RWPE2 (cell line): Measurements from ENCODE around the gene SLC25A25.

ENCODE experiments used
- ATAC-seq: fragments of 200-7000 bp; cut with Tn5 transposase; 3 replicates; pipeline ENCODE4 v1.9.1; 2021; ENCODE audit warnings: low read depth
- DNase-seq: peaks from one replicate; pipeline ENCODE4 v3.0.0-alpha.2; 2020; ENCODE audit warnings: low spot score
- H3K27ac ChIP-seq: fragments of 450-650 bp; 2 replicates; pipeline ENCODE4 v1.5.1; 2017; ENCODE audit warnings: mild to moderate bottlenecking; ENCODE audit not compliant: poor library complexity, severe bottlenecking
- H3K27me3 ChIP-seq: fragments of 250-450 bp; sonication (Bioruptor Pico); 2 replicates; pipeline ENCODE4 v1.5.1; 2021; ENCODE audit warnings: mild to moderate bottlenecking, moderate library complexity; ENCODE audit not compliant: insufficient read depth, poor library complexity, severe bottlenecking
- H3K36me3 ChIP-seq: fragments of 250-450 bp; sonication (Bioruptor Pico); 2 replicates; pipeline ENCODE4 v1.5.1; 2020; ENCODE audit warnings: low read depth, mild to moderate bottlenecking, moderate library complexity
- H3K4me1 ChIP-seq: fragments of 250-450 bp; sonication (Bioruptor Pico); 2 replicates; pipeline ENCODE4 v1.5.1; 2021; ENCODE audit warnings: mild to moderate bottlenecking, moderate library complexity; ENCODE audit not compliant: insufficient read depth, poor library complexity, severe bottlenecking
- H3K4me3 ChIP-seq: fragments of 250-450 bp; sonication (Bioruptor Pico); 2 replicates; pipeline ENCODE4 v1.5.1; 2021; ENCODE audit warnings: mild to moderate bottlenecking, moderate library complexity; ENCODE audit not compliant: severe bottlenecking
- H3K9me3 ChIP-seq: fragments of 250-450 bp; sonication (Bioruptor Pico); 2 replicates; pipeline ENCODE4 v1.5.1; 2021; ENCODE audit warnings: mild to moderate bottlenecking, moderate library complexity; ENCODE audit not compliant: severe bottlenecking
- TF ChIP-seq, protein P1 (sequence below): fragments of 450-650 bp; IDR thresholded peaks from one replicate; pipeline ENCODE4 v1.5.1; 2017; ENCODE audit warnings: mild to moderate bottlenecking, moderate library complexity; ENCODE audit not compliant: poor library complexity, severe bottlenecking

The SLC25A25 gene

DNA sequence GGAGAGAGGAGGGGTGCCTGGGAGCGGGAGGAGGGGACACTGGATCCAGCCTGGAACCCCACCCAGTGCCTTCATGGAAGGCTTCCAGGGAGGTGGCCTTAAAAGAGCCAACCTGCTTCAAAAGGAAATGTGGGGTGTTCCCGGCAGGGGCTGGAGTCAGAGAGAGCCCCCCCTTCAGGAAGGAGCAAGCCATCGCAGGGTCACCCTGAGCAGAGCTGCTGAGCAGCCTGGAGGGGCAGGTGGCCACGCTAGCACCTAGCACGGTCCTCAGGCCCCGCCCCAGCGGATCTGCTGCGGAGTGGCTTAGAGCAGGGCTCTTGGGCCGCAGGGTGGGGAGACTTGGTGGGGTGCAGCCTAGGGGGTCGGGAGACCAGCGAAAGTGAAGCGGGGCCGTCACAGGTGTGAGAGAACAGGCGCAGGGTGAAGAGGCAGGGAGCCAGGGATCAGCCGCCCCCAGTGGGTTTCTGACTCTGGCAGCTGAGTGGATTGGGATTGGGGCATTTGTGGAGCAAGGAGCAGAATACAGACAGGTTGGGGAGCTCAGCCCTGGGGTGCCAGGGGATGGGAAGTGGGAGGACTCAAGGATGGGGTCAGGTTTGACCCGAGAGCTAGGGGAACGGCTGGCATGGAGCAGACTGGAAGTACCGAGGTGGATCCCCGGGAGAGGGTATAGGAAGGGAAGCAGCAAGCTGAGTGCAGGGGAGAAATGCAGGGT, 82.7 kb downstream of the SLC25A25 start:
- peak; percentile 62 for DNase-seq
- H3K27me3 ChIP-seq = no peaks in the 10 kb centered on the region
- H3K27ac ChIP-seq = no peak overlapping the region
- no peak overlapping the region for H3K4me3 ChIP-seq
- no peaks in the 10 kb centered on the region for H3K9me3 ChIP-seq
- H3K4me1 ChIP-seq = peaks cover 16% of the 10 kb centered on the region
- no peaks in the 10 kb centered on the region for H3K36me3 ChIP-seq
- ATAC-seq = no peak
- TF ChIP-seq, protein P1, sequence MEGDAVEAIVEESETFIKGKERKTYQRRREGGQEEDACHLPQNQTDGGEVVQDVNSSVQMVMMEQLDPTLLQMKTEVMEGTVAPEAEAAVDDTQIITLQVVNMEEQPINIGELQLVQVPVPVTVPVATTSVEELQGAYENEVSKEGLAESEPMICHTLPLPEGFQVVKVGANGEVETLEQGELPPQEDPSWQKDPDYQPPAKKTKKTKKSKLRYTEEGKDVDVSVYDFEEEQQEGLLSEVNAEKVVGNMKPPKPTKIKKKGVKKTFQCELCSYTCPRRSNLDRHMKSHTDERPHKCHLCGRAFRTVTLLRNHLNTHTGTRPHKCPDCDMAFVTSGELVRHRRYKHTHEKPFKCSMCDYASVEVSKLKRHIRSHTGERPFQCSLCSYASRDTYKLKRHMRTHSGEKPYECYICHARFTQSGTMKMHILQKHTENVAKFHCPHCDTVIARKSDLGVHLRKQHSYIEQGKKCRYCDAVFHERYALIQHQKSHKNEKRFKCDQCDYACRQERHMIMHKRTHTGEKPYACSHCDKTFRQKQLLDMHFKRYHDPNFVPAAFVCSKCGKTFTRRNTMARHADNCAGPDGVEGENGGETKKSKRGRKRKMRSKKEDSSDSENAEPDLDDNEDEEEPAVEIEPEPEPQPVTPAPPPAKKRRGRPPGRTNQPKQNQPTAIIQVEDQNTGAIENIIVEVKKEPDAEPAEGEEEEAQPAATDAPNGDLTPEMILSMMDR = no peak

DNA sequence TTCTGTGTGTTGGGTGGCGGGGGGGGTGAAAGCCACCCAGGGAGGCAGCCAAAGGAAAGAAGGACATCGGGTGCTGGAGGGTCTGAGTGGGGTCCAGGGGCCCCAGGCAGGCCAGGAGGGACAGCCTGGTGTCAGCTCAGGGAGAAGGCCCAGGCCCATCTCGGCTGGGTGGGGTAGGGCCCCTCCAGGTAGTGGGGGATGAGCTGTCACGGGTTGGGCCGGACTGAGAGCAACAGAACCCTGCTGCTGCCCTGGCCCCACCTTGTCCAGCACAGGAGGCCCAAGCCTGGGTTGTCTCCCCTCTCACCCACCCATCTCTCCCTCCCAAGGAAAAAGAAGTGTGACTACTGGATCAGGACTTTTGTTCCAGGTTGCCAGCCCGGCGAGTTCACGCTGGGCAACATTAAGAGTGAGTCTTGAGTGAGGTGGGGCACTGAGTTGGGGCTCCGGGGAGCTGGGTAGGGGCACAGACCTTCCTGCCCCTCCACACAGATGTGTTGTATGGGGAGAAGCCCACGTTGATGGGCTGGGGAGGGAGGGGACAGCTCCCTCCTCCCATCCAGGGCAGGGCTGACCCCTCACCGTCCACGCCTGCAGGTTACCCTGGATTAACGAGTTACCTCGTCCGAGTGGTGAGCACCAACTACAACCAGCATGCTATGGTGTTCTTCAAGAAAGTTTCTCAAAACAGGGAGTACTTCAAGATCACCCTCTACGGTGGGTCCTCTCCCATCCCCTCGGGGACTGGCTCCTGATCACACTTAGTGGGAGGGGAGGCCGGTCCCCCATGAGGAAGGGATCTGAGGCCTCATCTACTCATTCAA, 83.5 kb downstream of the SLC25A25 start:
- Histone ChIP-seq H3K9me3 (no peaks in the 10 kb centered on the region), H3K4me1 (peaks cover 16% of the 10 kb centered on the region), H3K27ac (no peak overlapping the region), H3K36me3 (no peaks in the 10 kb centered on the region), H3K4me3 (no peak overlapping the region), H3K27me3 (no peaks in the 10 kb centered on the region)
- TF ChIP-seq, protein P1 = no peak
- ATAC-seq = no peak
- DNase-seq = no peak

DNA sequence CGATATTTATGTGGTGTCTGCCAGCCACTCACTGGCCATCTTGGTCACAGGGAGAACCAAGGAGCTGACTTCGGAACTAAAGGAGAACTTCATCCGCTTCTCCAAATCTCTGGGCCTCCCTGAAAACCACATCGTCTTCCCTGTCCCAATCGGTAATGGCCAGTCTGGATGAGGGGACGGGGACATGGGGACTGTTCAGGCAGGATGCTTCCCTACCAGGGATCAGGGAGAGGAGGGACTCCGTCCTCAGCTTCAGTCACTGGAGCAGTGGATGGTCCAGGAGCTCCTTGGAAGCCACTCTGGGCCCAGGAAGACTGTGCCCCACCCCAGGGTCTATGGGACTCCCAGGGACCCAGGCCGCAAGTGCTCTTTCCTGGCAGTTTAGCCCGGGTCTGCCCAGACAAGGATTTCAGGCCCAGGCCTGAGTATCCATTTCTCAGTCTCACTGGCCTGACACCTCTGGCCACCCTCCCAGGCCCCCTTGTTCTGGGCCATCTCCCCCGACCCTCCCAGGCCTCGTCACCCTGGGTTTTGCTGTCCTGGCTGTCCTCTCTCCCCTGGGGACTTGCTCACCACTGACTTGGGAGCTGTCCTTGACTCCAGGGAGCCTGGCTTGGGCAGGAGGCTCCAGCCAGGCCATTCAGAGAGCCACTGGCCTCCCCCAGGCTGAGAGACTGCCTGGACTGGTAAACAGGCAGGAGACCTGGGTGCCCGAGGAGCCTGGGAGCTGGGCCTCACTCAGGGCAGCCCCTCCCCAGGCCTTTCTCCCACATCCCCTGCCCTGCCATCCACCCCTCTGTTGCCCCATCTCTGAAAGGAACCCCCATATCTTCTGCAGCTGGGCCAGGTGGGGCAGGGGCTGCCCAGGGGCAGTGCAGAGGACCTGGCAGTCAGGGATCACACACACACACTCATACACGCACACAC, 84.4 kb downstream of the SLC25A25 start:
- Histone ChIP-seq H3K4me1 (peaks cover 16% of the 10 kb centered on the region), H3K27ac (no peak overlapping the region), H3K27me3 (no peaks in the 10 kb centered on the region), H3K9me3 (no peaks in the 10 kb centered on the region), H3K4me3 (no peak overlapping the region), H3K36me3 (no peaks in the 10 kb centered on the region)
- ATAC-seq (no peak), DNase-seq (no peak)
- TF ChIP-seq, protein P1 = no peak

DNA sequence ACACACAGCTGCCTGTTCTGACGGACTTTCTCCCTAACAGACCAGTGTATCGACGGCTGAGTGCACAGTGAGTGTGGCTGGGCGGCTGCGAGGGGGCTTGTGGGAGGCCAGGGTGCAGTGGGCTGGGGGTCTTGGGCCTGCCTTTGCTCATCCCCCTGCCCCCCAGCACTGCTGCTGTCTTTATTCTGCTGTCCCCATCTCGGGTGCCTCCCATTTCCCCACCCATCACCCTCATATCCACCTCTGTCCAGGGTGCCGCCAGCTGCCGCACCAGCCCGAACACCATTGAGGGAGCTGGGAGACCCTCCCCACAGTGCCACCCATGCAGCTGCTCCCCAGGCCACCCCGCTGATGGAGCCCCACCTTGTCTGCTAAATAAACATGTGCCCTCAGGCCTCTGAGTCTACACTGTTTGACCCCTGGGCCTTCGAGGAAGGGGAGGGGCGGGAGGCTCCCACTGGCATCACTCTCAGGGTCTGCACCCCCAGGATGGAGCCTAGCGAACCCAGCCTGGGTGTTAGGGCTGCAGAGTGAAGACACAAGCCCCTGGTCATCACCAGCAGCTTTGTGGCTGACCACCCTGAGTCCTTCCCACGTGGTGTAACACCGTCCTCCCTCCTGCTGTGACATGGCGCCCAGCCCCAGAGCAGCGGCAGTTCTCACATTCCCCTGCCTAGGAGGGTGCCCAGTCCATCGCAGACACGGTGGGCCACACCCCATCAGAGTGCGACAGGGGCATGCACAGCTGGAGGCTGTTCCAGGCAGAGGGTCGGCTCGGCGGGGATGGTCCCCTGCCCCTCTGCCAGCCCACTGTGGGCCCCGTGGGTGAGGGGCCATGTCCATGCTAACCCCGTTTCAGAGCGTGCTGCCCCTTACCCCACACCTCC, 85.3 kb downstream of the SLC25A25 start:
- Histone ChIP-seq H3K36me3 (no peaks in the 10 kb centered on the region), H3K4me3 (no peak overlapping the region), H3K27me3 (no peaks in the 10 kb centered on the region), H3K27ac (no peak overlapping the region), H3K4me1 (peaks cover 13% of the 10 kb centered on the region), H3K9me3 (no peaks in the 10 kb centered on the region)
- DNase-seq = no peak
- TF ChIP-seq, protein P1 = no peak
- no peak for ATAC-seq
